DMS 273 treated with DMSO at 0.1 percent for 48 hours (cell line): ENCODE results near the gene NARS2.
"Not testable (repeated sequence)": the region's sequence is repeated elsewhere in the genome, so short reads cannot be mapped to it uniquely, and the experiment has no call there.

ENCODE experiments used
- DNase-seq: peaks from one replicate; lab custom pipeline; 2025; lab: John Stamatoyannopoulos, UW

The NARS2 gene

GRCh38 chr11:78575478-78575877, 814 bp upstream of the NARS2 start:
- no peak for DNase-seq

GRCh38 chr11:78573681-78574080, 983 bp downstream of the NARS2 start:
- no peak for DNase-seq

- DNase-seq: no peak
These were observed 1.4 kb downstream of the NARS2 start for GRCh38 chr11:78573271-78573670.

- no peak for DNase-seq
These were observed 2.3 kb downstream of the NARS2 start for GRCh38 chr11:78572394-78572793.

- no peak for DNase-seq
These were observed 4.6 kb downstream of the NARS2 start for GRCh38 chr11:78570031-78570430.

GRCh38 chr11:78567209-78567608, 7.5 kb downstream of the NARS2 start:
- DNase-seq: no peak

- peak; percentile 5 for DNase-seq
These were observed 9.9 kb downstream of the NARS2 start for GRCh38 chr11:78564490-78565467.

GRCh38 chr11:78564037-78564436, 10.6 kb downstream of the NARS2 start:
- DNase-seq: not testable (repeated sequence)

- not testable (repeated sequence) for DNase-seq
These were observed 11.6 kb downstream of the NARS2 start for GRCh38 chr11:78563090-78563489.

GRCh38 chr11:78562398-78562797, 12.3 kb downstream of the NARS2 start:
- no peak for DNase-seq

- no peak for DNase-seq
These were observed 13.7 kb downstream of the NARS2 start for GRCh38 chr11:78560826-78561484.

- no peak for DNase-seq
These were observed 14.5 kb downstream of the NARS2 start for GRCh38 chr11:78560153-78560552.

GRCh38 chr11:78557236-78557635, 17.4 kb downstream of the NARS2 start:
- DNase-seq: no peak

- no peak for DNase-seq
These were observed 19.1 kb downstream of the NARS2 start for GRCh38 chr11:78555592-78555991.

- DNase-seq: no peak
These were observed 21.8 kb downstream of the NARS2 start for GRCh38 chr11:78552881-78553280.

GRCh38 chr11:78552139-78552538, 22.5 kb downstream of the NARS2 start:
- not testable (repeated sequence) for DNase-seq

- no peak for DNase-seq
These were observed 23.6 kb downstream of the NARS2 start for GRCh38 chr11:78551066-78551465.

- DNase-seq: no peak
These were observed 24.8 kb downstream of the NARS2 start for GRCh38 chr11:78549624-78550409.

- DNase-seq: no peak
These were observed 25.6 kb downstream of the NARS2 start for GRCh38 chr11:78548911-78549590.

GRCh38 chr11:78547931-78548705, 26.5 kb downstream of the NARS2 start:
- no peak for DNase-seq

- no peak for DNase-seq
These were observed 32.7 kb downstream of the NARS2 start for GRCh38 chr11:78542007-78542406.
